Bronchial smooth muscle cell (primary cell): ENCODE data around the gene KLRB1. TPM values are rescaled to one million over a fixed set of nuclear protein-coding genes. Genes with fewer than 3 reads are reported as not detected.

ENCODE experiments used
- total RNA-seq: library from RNA; depleted of rRNA; stranded (reverse); fragments of >200 nt; gene quantifications from 2 replicates; pipeline ENCODE4 v1.2.1, GENCODE V29; 2014

The KLRB1 gene
- total RNA-seq = not detected in 2 replicates

GRCh38 chr12:9607716-9608115, at the start of gene KLRB1:
Gene KLRB1, minus strand, starts transcription at chr12:9607916. Its CDS starts 77 bp downstream, at chr12:9607839.

Other genes starting within 250 kb of the KLRB1 start
- 1.7 TPM in 2 replicates for gene CLEC2D, start 61.8 kb upstream of the KLRB1 start, total RNA-seq
- gene CLECL1, start 125.2 kb upstream of the KLRB1 start, total RNA-seq = not detected in 2 replicates
- not detected in 2 replicates for gene CD69, start 153.0 kb upstream of the KLRB1 start, total RNA-seq
- gene KLRF1, start 219.6 kb upstream of the KLRB1 start, total RNA-seq = 0.47 TPM in 1 of 2 replicates, not detected in the other